Erythroblast (primary cell): ENCODE results near the gene LETM1.
"Not testable (repeated sequence)": the region's sequence is repeated elsewhere in the genome, so short reads cannot be mapped to it uniquely, and the experiment has no call there.

Experiments
- GATA1 ChIP-seq: IDR thresholded peaks from 2 replicates; pipeline ENCODE4 v1.6.1; 2011; ENCODE audit warnings: low read depth, mild to moderate bottlenecking, control low read depth, low read length, moderate library complexity
- POLR2A ChIP-seq: IDR thresholded peaks from 2 replicates; pipeline ENCODE4 v1.6.1; 2011; ENCODE audit warnings: mild to moderate bottlenecking, low read length

DNA sequence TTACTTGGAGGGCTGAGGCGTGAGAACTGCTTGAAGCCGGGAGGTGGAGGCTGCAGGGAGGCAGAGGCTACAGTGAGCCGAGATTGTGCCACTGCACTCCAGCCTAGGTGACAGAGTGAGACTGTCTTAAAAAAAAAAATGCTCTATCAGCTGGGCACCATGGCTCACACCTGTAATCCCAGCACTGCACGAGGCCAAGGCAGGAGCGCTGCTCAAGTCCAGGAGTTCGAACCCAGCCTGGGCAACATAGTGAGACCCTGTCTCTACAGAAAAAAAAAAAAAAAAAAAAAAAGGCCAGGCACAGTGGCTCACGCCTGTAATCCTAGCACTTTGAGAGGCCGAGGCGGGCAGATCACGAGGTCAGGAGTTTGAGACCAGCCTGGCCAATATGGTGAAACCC, 11.3 kb downstream of the LETM1 start:
- not testable (repeated sequence) for TF ChIP-seq POLR2A, GATA1
